Parathyroid adenoma (tissue), 2 donors: ENCODE results near the gene ARHGEF28.

Source experiments
- H2AFZ ChIP-seq: fragments of 300-600 bp; sonication (generic); one replicate; pipeline ENCODE4 v1.7.0; 2017; ENCODE audit warnings: antibody characterized with exemption, mild to moderate bottlenecking
- H3K27ac ChIP-seq: fragments of 300-600 bp; sonication (generic); one replicate; pipeline ENCODE4 v1.7.0; 2017
- H3K27me3 ChIP-seq: fragments of 300-600 bp; sonication (generic); one replicate; pipeline ENCODE4 v1.7.0; 2017; ENCODE audit warnings: low read length; ENCODE audit not compliant: control insufficient read depth, insufficient read depth
- H3K36me3 ChIP-seq: fragments of 300-600 bp; sonication (generic); one replicate; pipeline ENCODE4 v1.7.0; 2017; ENCODE audit warnings: low read length; ENCODE audit not compliant: control insufficient read depth, insufficient read depth
- H3K4me1 ChIP-seq: fragments of 300-600 bp; sonication (generic); one replicate; pipeline ENCODE4 v1.7.0; 2017; ENCODE audit warnings: control low read depth
- H3K4me2 ChIP-seq: fragments of 300-600 bp; sonication (generic); one replicate; pipeline ENCODE4 v1.7.0; 2017; ENCODE audit warnings: low read length
- H3K4me3 ChIP-seq: fragments of 300-600 bp; sonication (generic); one replicate; pipeline ENCODE4 v1.7.0; 2017; ENCODE audit warnings: low read depth, low read length
- H3K79me2 ChIP-seq: fragments of 300-600 bp; sonication (generic); one replicate; pipeline ENCODE4 v1.7.0; 2017; ENCODE audit warnings: control low read depth
- H3K9ac ChIP-seq: fragments of 300-600 bp; sonication (generic); one replicate; pipeline ENCODE4 v1.7.0; 2017; ENCODE audit warnings: mild to moderate bottlenecking
- H3K9me3 ChIP-seq: fragments of 300-600 bp; sonication (generic); one replicate; pipeline ENCODE4 v1.7.0; 2017; ENCODE audit warnings: low read length; ENCODE audit not compliant: control insufficient read depth
- TF ChIP-seq, protein P1 (sequence below): fragments of 300-600 bp; sonication (generic); IDR thresholded peaks from one replicate; pipeline ENCODE4 v1.7.0; 2017; ENCODE audit warnings: antibody characterized with exemption, mild to moderate bottlenecking
- donor health status: primary hyperparathyroidism.

The ARHGEF28 gene

DNA sequence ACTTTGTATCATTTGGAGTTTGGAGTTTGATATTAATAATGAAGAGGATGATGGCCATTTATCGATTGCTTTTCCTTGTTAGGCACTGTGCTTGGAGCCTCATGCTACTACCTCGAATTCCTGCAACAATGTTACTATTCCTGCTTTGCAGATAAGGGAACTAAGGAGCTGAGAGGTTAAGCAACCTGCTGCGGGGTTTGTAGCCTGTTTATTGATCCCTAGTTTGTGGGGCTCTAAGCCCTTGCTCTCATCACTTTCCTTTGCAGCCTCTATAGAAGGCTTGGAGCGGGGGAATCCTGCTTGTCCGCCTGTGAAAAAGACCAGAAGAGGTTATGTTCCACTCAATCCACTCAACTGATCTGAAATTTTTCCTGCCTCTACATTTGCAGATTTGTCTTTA, 15.8 kb downstream of the ARHGEF28 start:
- Histone ChIP-seq H3K4me3 (no peak overlapping the region), H3K27me3 (no peaks in the 10 kb centered on the region), H3K4me2 (no peak overlapping the region), H3K79me2 (no peaks in the 10 kb centered on the region), H3K27ac (no peak overlapping the region), H3K9me3 (no peaks in the 10 kb centered on the region), H2AFZ (no peak overlapping the region), H3K9ac (no peak overlapping the region), H3K4me1 (no peaks in the 10 kb centered on the region), H3K36me3 (no peaks in the 10 kb centered on the region)
- TF ChIP-seq, protein P1, sequence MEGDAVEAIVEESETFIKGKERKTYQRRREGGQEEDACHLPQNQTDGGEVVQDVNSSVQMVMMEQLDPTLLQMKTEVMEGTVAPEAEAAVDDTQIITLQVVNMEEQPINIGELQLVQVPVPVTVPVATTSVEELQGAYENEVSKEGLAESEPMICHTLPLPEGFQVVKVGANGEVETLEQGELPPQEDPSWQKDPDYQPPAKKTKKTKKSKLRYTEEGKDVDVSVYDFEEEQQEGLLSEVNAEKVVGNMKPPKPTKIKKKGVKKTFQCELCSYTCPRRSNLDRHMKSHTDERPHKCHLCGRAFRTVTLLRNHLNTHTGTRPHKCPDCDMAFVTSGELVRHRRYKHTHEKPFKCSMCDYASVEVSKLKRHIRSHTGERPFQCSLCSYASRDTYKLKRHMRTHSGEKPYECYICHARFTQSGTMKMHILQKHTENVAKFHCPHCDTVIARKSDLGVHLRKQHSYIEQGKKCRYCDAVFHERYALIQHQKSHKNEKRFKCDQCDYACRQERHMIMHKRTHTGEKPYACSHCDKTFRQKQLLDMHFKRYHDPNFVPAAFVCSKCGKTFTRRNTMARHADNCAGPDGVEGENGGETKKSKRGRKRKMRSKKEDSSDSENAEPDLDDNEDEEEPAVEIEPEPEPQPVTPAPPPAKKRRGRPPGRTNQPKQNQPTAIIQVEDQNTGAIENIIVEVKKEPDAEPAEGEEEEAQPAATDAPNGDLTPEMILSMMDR: no peak

DNA sequence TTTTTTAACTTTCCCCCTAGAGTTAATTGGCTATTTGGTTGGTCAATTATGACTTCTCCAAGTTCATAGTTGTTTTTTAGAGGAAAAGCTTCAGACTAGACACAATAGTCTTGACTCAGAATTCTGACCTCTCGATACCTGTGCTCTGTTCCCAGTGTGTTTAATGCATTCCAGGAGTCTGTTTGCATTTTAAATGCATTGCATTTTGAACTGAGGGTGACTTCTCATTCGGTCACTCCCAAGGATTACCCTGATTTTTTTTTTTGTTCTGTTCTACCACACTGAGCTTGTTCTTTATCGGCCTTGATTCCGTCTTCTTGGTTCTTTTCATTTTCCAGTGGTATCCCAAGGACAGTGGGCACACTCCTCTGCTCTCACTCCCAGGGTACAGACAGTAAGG, 16.3 kb downstream of the ARHGEF28 start:
- Histone ChIP-seq H3K4me1 (no peaks in the 10 kb centered on the region), H3K4me3 (no peak overlapping the region)
- TF ChIP-seq, protein P1: no peak

DNA sequence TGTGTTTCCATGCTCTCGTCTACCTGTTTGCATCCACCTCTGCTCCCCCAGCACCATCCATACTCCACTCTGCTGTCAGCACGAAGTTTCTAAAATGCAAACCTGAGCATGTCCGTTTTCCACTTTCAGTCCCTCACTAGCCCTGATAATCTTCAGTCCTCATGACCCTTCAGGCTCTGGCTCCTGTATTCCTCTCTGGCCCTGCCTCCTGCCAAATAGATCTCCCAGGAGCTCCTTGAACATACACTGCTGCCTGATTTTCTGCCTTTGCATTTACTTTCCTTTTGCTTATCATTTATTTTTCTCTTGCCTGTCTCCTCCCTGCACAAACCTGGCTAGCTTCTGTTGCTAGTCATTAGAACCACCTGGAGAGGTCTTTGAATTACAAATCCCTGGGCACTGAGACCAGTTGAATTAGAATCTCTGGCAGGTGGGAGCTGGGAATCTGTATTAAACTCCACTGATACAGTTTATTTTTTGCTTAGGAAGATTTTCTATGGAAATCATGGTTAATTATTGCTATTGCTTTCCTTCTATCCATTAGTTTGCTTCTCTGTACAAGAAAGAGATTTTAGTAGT, 18.5 kb downstream of the ARHGEF28 start:
- no peaks in the 10 kb centered on the region for H3K27me3 ChIP-seq
- H3K4me1 ChIP-seq: no peaks in the 10 kb centered on the region
- no peak overlapping the region for H3K4me2 ChIP-seq
- no peaks in the 10 kb centered on the region for H3K79me2 ChIP-seq
- H3K27ac ChIP-seq: no peak overlapping the region
- H3K9me3 ChIP-seq: no peaks in the 10 kb centered on the region
- no peak overlapping the region for H2AFZ ChIP-seq
- H3K9ac ChIP-seq: no peak overlapping the region
- no peaks in the 10 kb centered on the region for H3K36me3 ChIP-seq
- H3K4me3 ChIP-seq: no peak overlapping the region
- TF ChIP-seq, protein P1: no peak

More for the DNA sequence above, 16.3 kb downstream of the ARHGEF28 start:
- Histone ChIP-seq H3K36me3 (no peaks in the 10 kb centered on the region), H3K9ac (no peak overlapping the region), H3K79me2 (no peaks in the 10 kb centered on the region), H2AFZ (no peak overlapping the region), H3K27me3 (no peaks in the 10 kb centered on the region), H3K9me3 (no peaks in the 10 kb centered on the region), H3K4me2 (no peak overlapping the region), H3K27ac (no peak overlapping the region)

DNA sequence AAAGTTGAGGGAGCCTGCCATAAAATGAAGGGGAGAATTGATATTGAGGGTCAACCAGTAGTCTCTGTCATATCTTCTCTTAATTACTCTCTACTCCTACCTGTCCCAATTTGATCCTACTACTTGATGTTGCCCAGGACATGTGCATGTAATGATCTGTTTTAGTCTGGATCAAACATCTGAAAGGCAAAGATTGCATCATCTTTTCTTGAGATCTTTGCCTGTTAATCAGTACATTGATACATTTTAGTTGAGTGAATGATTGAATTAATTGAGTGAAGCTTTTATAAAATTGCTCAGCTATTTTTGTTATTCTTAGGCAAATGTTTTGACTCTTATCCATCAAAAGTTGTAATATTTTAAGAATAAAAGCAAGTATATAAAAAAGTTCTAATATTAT, 21.7 kb downstream of the ARHGEF28 start:
- Histone ChIP-seq H3K4me1 (no peaks in the 10 kb centered on the region), H3K9me3 (no peaks in the 10 kb centered on the region), H3K27me3 (no peaks in the 10 kb centered on the region), H3K9ac (no peak overlapping the region), H3K4me2 (no peak overlapping the region), H2AFZ (no peak overlapping the region), H3K27ac (no peak overlapping the region), H3K36me3 (no peaks in the 10 kb centered on the region), H3K79me2 (no peaks in the 10 kb centered on the region), H3K4me3 (no peak overlapping the region)
- TF ChIP-seq, protein P1: no peak

DNA sequence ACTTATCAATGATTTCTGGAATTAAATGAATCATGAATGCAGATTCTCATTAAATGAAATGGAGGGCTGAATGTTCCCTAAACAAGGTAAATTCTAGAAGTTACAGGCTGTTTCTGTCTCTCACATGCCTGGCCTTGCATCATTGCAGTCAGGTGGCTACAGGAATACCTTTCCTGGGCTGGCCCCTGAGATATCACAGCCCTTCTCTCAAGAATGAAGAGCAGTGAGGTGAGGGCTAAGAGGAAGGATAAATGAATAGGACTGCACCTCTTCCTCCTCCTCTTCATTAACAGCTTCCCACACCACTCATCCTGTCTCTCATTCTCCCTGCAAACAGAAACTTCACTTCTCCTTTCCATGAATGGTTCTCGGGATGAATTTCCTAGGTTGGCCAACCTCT, 22.5 kb downstream of the ARHGEF28 start:
- Histone ChIP-seq H3K4me3 (no peak overlapping the region), H3K27ac (no peak overlapping the region), H3K79me2 (no peaks in the 10 kb centered on the region), H2AFZ (no peak overlapping the region), H3K27me3 (no peaks in the 10 kb centered on the region), H3K36me3 (no peaks in the 10 kb centered on the region), H3K4me1 (no peaks in the 10 kb centered on the region), H3K9ac (no peak overlapping the region), H3K9me3 (no peaks in the 10 kb centered on the region), H3K4me2 (no peak overlapping the region)
- TF ChIP-seq, protein P1: no peak
